ENCODE results near the gene AUP1. TPM values are rescaled to one million over a fixed set of nuclear protein-coding genes. Genes with fewer than 3 reads are reported as not detected.

AUP1 gene
- total and polyA plus RNA-seq, 10 of the 15 experiments (the other 5 are each of a cell fraction or from before 2014, with no cell fraction given) = 39.1 to 215 (median 138) TPM

GRCh38 chr2:74552914-74553811, 23.7 kb upstream of the AUP1 start (continued):
- TF ChIP-seq ZNF592 (IDR thresholded peaks at IDR 0.05) (no peak), CBX3 (IDR thresholded peaks at IDR 0.05; ENCODE audit: borderline replicate concordance, low read depth) (no peak), CEBPZ (IDR thresholded peaks at IDR 0.05; ENCODE audit: low read depth, low read length) (no peak), STAT3 (IDR thresholded peaks at IDR 0.05; ENCODE audit: low read depth, low read length) (no peak), PAX8 (IDR thresholded peaks at IDR 0.05) (no peak), NFYA (IDR thresholded peaks at IDR 0.05; ENCODE audit: borderline replicate concordance, low read depth, low read length) (no peak), FOXK2 (IDR thresholded peaks at IDR 0.05) (no peak), PML (IDR thresholded peaks at IDR 0.05; ENCODE audit: low read length) (no peak), HDGF (IDR thresholded peaks at IDR 0.05) (peak; percentile 47; the same call in 1 of the 2 replicates), NFYB (IDR thresholded peaks at IDR 0.05; ENCODE audit: insufficient read depth, low read depth, low read length) (no peak), TAF1 (IDR thresholded peaks at IDR 0.05; ENCODE audit: borderline replicate concordance, low read depth, low read length) (no peak), CREB1 (IDR thresholded peaks at IDR 0.05; ENCODE audit: low read depth) (no peak), NR2C1 (IDR thresholded peaks at IDR 0.05) (no peak), BHLHE40 (IDR thresholded peaks at IDR 0.05; ENCODE audit: borderline replicate concordance in 1 of 2, low read depth in 2 of 2, low read length in 1 of 2) (0 out of 4 replicates have a peak, but pooled peaks of 1 of the 2 experiments have one; percentile 9), WRNIP1 (IDR thresholded peaks at IDR 0.05; ENCODE audit: borderline replicate concordance, low read depth, low read length) (peak; percentile 73; the same call in 1 of the 2 replicates), TCF7 (IDR thresholded peaks at IDR 0.05; ENCODE audit: borderline replicate concordance) (no peak), MYC (IDR thresholded peaks at IDR 0.05; ENCODE audit: insufficient read depth, insufficient read length, insufficient replicate concordance, low read length, severe bottlenecking) (no peak), RBBP5 (conservative IDR thresholded peaks at IDR 0.05) (no peak), JUND (IDR thresholded peaks at IDR 0.05; ENCODE audit: low read depth, low read length) (no peak), SIX5 (IDR thresholded peaks at IDR 0.05; ENCODE audit: low read depth, low read length, severe bottlenecking) (no peak)

All from GM12878 (cell line).